HG02840 (cell line): ENCODE data around the gene NR2F2.

Experiments
- ATAC-seq: cut with Tn5 transposase; IDR thresholded peaks from one replicate; pipeline ENCODE4 v1.9.1; 2021; ENCODE audit warnings: mild to moderate bottlenecking, moderate library complexity, moderate number of reproducible peaks; ENCODE audit not compliant: unreplicated experiment, low FRiP score

The NR2F2 gene

GRCh38 chr15:96316953-96317629, 13.4 kb upstream of the NR2F2 start:
- no peak for ATAC-seq

GRCh38 chr15:96320107-96320506, 10.4 kb upstream of the NR2F2 start:
- no peak for ATAC-seq

- no peak for ATAC-seq
These were observed 9.5 kb upstream of the NR2F2 start for GRCh38 chr15:96320703-96321638.

GRCh38 chr15:96321639-96322535, 8.6 kb upstream of the NR2F2 start:
- no peak for ATAC-seq

DNA sequence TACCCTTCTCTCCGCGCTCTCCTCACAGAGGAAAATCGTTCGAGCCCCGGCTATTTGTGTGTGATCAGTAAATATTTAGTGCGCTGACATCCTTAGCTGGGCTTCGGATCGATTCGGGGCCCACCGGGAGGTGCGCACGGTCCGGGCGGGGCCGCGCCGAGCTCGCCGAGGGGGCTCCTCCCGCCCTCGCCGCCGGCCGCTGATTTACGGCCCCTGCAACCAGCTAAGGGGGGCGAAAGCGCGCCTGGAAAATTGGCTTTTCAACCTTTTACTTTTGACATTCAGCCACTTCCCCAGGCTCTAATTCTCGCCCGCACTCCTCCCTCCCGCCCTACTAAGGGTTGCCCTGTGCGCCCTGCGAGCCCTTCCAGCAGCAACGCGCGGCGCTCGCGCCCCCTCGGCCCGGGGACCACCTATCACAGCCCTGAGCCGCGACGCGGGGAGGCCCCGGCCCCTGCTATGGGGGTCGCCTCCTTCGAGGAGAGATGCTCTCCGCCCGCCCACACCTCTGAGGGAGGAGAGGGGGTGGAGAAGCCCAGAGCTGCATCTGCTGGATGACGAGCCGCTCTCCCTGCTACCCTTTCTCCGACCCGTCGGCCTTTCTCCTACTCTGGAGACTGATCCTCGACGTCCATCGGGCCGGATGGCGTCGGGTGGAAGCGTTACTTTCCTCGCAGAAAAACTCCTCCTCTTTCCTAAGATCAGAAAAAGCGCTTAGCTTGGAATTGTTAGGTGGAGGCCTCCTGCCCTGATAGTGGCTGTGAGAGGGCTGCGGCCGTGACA, 7.8 kb upstream of the NR2F2 start:
- ATAC-seq, result no peak

GRCh38 chr15:96323319-96324145, 7.0 kb upstream of the NR2F2 start:
- no peak for ATAC-seq

GRCh38 chr15:96324192-96324895, 6.2 kb upstream of the NR2F2 start:
- no peak for ATAC-seq

DNA sequence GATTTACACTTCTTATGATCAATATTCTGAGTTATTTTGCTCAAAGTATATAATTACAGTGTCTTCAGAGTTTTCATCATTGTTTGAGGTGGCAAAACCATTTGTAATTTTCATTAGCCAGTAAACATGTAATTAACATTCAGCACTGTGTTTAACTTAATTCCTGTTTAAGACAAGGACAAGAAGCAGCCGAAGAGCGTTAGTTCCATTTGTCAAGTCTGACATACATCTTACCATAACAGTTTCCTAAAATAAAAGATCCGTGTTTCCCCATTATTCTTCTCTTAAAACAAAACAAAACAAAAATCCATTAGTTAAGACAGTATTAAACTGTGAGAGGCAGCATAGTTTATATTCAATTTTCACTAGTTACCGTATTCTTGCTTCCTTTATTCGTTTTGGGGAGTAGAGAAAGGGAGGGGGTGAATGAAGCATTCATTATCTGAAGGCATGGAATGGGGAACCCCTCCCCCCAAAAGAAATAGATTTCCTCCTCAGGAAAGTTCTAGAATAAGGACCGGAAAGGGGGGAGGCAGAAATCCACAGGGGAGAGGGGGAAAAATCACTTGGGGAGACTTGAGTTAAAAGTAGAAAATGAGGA, 5.5 kb upstream of the NR2F2 start:
- no peak for ATAC-seq

- ATAC-seq, result no peak
These were observed 4.8 kb upstream of the NR2F2 start for GRCh38 chr15:96325541-96326327.

DNA sequence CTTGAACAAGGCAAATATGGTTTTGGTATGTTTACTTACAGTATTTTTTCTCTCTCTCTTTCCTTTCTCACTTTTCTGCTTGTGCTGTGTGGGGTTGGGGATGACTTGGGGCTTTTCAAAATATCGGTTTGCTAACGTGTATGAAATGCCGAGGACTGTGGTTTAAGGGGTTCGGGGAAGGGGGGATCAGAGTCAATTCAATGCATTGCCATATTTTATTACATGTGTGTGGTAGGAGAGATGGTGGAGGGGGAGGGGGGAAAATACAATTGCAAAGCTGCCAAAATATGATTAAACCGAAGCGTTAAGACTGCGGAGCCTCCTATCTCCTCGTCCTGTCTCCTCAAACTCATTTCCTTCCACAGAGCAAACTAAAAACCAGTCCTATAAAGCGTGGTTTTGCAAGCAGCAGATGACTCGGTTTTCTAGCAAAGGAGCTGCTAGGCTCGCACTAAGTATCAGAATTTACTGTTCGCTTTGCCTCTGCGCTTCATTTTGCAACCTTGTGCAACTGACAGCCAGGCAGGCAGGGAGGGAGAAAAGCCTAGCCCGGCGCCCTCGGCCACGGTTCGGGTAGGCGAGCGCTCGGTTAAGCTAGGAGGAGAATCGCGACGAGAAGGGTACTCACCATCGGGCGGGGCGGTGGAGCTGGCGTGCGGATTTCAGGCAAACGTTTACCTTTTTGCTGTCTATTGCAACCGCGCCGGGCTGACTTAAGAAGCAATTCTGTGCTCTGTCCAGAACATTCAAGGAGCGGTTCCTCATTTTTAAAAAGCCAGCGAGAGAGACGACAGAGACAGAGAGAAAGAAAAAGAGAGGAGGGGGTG, 4.0 kb upstream of the NR2F2 start:
- no peak for ATAC-seq

- ATAC-seq, result no peak
These were observed 3.3 kb upstream of the NR2F2 start for GRCh38 chr15:96327155-96327741.

DNA sequence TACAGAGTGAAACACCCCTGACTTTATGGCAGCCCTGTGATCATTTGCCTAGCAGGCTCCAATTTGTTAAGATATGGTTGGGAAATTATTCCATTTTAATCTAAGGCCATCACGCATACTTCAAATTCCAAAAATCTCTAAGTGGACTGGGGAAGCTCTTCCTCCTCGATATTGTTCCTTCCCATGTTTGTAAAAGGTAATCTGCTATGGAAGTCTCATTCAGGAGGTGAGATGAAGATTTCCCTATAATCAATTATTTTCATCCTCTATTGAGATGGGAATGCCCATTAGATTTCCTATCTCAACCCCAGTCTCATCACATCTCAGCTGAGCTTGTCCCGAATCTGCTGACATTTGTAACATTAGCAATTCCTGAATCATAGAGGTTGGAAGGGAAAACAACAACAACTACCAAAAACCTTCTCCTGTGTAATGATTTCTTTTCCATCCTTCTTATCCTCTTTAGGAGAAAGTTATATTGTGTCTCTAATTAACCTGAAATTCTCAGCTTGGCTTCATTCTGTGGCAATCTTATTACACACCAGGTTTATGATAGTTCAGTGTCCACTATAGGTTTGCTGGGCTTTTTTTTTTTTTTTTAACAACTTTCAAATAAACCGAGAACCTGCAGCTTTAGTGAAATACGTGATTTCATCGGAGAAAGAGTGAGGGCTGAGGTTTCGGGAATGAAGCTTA, 2.2 kb upstream of the NR2F2 start:
- no peak for ATAC-seq

- no peak for ATAC-seq
These were observed 1.7 kb upstream of the NR2F2 start for GRCh38 chr15:96328877-96329195.

GRCh38 chr15:96329403-96329981, 1.0 kb upstream of the NR2F2 start:
- ATAC-seq, result no peak

GRCh38 chr15:96330064-96330449, 443 bp upstream of the NR2F2 start:
- ATAC-seq, result no peak
